Measurements from ENCODE around the gene TFIP11. TPM values are rescaled to one million over a fixed set of nuclear protein-coding genes. Genes with fewer than 3 reads are reported as not detected.
A peak's percentile ranks its signal among the peaks of the same experiment; 100 is the strongest.

The TFIP11 gene
- total RNA-seq, 1 donor from 2014 or later: 26.2 TPM

DNA sequence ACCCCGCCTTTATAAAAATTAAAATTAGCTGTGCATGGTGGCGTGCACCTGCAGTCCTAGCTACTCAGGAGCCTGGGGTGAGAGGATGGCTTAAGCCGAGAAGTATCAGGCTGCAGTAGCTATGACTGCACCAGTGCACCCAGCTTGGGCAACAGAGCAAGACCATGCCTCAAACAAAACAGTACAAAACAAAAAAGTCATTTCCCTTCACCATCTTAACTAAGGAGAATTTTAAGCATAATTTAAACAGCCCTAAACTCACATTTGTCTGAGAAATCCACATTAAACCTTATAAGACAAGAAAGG, 23.3 kb upstream of the TFIP11 start:
- Mint-ChIP-seq H3K27ac (no peak overlapping the region), H3K4me3 (no peak overlapping the region), H3K4me1 (no peaks in the 10 kb centered on the region), H3K27me3 (ENCODE audit: insufficient read depth, low read depth) (peaks cover 2% of the 10 kb centered on the region), H3K9me3 (no peaks in the 10 kb centered on the region), H3K36me3 (peaks cover 10% of the 10 kb centered on the region)
- Histone ChIP-seq H2AFZ (replicated peaks) (no peak overlapping the region), H3K9me3 (ENCODE audit: low read depth) (no peaks in the 10 kb centered on the region), H3K79me2 (ENCODE audit: low read depth) (no peaks in the 10 kb centered on the region), H3K36me3 (no peaks in the 10 kb centered on the region), H3K27me3 (no peaks in the 10 kb centered on the region), H3K4me3 (no peak overlapping the region), H3K9ac (no peak overlapping the region), H3F3A (ENCODE audit: low read depth) (no peaks in the 10 kb centered on the region), H3K4me1 (no peaks in the 10 kb centered on the region), H3K27ac (no peak overlapping the region), H3K4me2 (no peak overlapping the region), H4K20me1 (ENCODE audit: low read depth) (no peaks in the 10 kb centered on the region)
- TF ChIP-seq EZH2phosphoT487 (IDR thresholded peaks at IDR 0.05): no peak
- TF ChIP-seq, protein P1, sequence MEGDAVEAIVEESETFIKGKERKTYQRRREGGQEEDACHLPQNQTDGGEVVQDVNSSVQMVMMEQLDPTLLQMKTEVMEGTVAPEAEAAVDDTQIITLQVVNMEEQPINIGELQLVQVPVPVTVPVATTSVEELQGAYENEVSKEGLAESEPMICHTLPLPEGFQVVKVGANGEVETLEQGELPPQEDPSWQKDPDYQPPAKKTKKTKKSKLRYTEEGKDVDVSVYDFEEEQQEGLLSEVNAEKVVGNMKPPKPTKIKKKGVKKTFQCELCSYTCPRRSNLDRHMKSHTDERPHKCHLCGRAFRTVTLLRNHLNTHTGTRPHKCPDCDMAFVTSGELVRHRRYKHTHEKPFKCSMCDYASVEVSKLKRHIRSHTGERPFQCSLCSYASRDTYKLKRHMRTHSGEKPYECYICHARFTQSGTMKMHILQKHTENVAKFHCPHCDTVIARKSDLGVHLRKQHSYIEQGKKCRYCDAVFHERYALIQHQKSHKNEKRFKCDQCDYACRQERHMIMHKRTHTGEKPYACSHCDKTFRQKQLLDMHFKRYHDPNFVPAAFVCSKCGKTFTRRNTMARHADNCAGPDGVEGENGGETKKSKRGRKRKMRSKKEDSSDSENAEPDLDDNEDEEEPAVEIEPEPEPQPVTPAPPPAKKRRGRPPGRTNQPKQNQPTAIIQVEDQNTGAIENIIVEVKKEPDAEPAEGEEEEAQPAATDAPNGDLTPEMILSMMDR (IDR thresholded peaks at IDR 0.05): no peak
- TF ChIP-seq EZH2 (IDR thresholded peaks at IDR 0.05): no peak
- DNase-seq (ENCODE audit: low spot score): no peak

DNA sequence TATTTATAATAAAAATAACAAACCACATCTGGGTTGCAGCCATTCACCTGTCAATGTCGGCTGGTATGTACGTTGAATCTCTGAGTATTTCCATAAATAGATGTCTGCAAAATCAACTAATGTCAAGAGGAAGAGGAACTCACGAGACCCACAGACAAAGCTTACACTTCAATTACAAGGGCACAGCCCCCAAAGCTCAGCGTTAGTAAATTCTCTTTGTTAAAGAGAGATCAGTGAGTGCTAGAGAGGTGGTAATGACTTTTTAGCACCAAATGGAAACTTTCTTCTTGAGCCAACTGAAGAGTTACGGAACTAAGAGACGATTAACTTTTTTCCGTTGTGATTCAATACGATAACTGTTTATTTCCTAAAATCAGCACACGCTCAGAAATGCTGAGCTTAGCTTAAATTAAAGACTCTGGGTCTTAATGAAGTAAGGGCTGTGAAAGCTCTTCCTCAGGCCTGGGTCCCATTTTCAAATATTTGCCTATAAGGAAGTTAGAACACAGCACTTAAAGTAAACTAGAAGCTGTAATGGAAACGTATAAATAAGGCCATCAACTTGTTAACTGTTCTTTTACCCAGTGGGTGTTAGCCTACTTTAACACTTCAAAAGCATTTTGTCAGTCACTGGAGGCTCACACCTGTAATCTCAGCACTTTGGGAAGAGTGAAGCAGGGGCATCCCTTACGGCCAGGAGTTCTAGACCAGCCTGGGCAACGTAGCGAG, 22.8 kb upstream of the TFIP11 start:
- H3K4me1 Mint-ChIP-seq: no peaks in the 10 kb centered on the region
- DNase-seq (ENCODE audit: low spot score): no peak
- H3K36me3 ChIP-seq: no peaks in the 10 kb centered on the region
- no peak overlapping the region for H3K9ac ChIP-seq
- no peaks in the 10 kb centered on the region for H3K9me3 Mint-ChIP-seq
- H3K9me3 ChIP-seq (ENCODE audit: low read depth): no peaks in the 10 kb centered on the region
- H3K4me2 ChIP-seq: no peak overlapping the region
- H3K36me3 Mint-ChIP-seq: peaks cover 13% of the 10 kb centered on the region
- H4K20me1 ChIP-seq (ENCODE audit: low read depth): no peaks in the 10 kb centered on the region
- no peak overlapping the region for H3K27ac Mint-ChIP-seq
- no peak overlapping the region for H3K4me3 Mint-ChIP-seq
- H3K27me3 Mint-ChIP-seq (ENCODE audit: insufficient read depth, low read depth): peaks cover 2% of the 10 kb centered on the region
- no peaks in the 10 kb centered on the region for H3K79me2 ChIP-seq (ENCODE audit: low read depth)
- H3K27ac ChIP-seq: no peak overlapping the region
- H3K27me3 ChIP-seq: no peaks in the 10 kb centered on the region
- H3F3A ChIP-seq (ENCODE audit: low read depth): no peaks in the 10 kb centered on the region
- H3K4me1 ChIP-seq: no peaks in the 10 kb centered on the region
- H2AFZ ChIP-seq (replicated peaks): no peak overlapping the region
- TF ChIP-seq, protein P1 (IDR thresholded peaks at IDR 0.05): no peak
- no peak overlapping the region for H3K4me3 ChIP-seq

DNA sequence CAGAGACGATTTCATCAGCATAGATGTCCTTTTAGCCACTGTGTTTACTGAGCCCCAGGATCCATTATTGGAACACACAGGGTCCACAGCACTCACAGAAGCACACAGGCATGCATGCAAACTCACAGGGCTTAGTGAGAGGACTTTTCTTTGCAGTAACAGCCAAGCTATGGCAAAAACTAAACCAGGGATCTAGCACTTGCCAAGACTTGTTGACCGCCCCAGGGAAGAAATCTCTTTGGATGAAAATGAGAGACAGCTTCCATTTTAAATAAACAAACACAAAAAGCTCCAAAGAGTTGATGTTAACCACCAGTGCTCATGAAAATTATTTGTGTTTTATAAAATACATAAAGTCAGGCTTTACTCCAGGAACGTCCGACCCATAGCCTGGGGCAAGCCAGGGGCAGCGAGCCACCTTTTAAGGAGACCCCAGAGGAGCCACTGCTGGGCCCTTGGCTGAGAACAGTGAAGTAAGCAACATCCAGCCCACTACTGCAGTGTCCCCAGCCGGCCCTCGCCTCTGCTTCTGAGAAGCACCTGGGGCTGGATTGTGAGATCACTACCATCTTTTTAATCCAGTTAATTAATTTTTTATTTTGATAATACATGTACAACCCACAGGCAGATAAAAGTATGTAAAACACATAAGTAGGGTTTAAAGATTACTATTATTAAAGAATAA, 22.0 kb upstream of the TFIP11 start:
- no peaks in the 10 kb centered on the region for H3K4me1 Mint-ChIP-seq
- H3K27ac Mint-ChIP-seq: no peak overlapping the region
- H3K27me3 ChIP-seq: no peaks in the 10 kb centered on the region
- H3K4me1 ChIP-seq: no peaks in the 10 kb centered on the region
- H3F3A ChIP-seq (ENCODE audit: low read depth): no peaks in the 10 kb centered on the region
- H3K9ac ChIP-seq: peak overlapping the region; percentile 45
- no peak for DNase-seq (ENCODE audit: low spot score)
- TF ChIP-seq, protein P1 (IDR thresholded peaks at IDR 0.05): no peak
- TF ChIP-seq EZH2 (IDR thresholded peaks at IDR 0.05): no peak
- TF ChIP-seq EZH2phosphoT487 (IDR thresholded peaks at IDR 0.05): no peak
- no peaks in the 10 kb centered on the region for H3K9me3 ChIP-seq (ENCODE audit: low read depth)
- peaks cover 3% of the 10 kb centered on the region for H3K27me3 Mint-ChIP-seq (ENCODE audit: insufficient read depth, low read depth)
- no peak overlapping the region for H3K4me2 ChIP-seq
- H3K36me3 ChIP-seq: no peaks in the 10 kb centered on the region
- no peaks in the 10 kb centered on the region for H4K20me1 ChIP-seq (ENCODE audit: low read depth)
- no peak overlapping the region for H3K4me3 Mint-ChIP-seq
- H2AFZ ChIP-seq (replicated peaks): no peak overlapping the region
- H3K4me3 ChIP-seq: no peak overlapping the region
- H3K79me2 ChIP-seq (ENCODE audit: low read depth): no peaks in the 10 kb centered on the region
- peaks cover 19% of the 10 kb centered on the region for H3K36me3 Mint-ChIP-seq
- no peaks in the 10 kb centered on the region for H3K9me3 Mint-ChIP-seq
- H3K27ac ChIP-seq: no peak overlapping the region
